Tibial nerve (tissue), 4 donors: Measurements from ENCODE around the gene EPB41L4B. TPM values are rescaled to one million over a fixed set of nuclear protein-coding genes. Genes with fewer than 3 reads are reported as not detected.

Source experiments
- DNase-seq, 2 donors: peaks; one replicate each; pipeline ENCODE4 v3.0.0-alpha.2; 2019; ENCODE audit warnings: low spot score in 2 of 2
- H3K27ac ChIP-seq, 4 donors: fragments of 200-600 bp; sonication (generic) in 3 of 4; one replicate each; pipeline ENCODE4 v1.5.1; 2017 to 2019; ENCODE audit warnings: mild to moderate bottlenecking in 1 of 4
- H3K27me3 ChIP-seq, 2 donors: fragments of 200-600 bp; sonication (generic) in 1 of 2; one replicate each; pipeline versions ENCODE4 v1.5.1 to v1.6.0; 2017 to 2019
- H3K36me3 ChIP-seq, 3 donors: fragments of 200-600 bp; sonication (generic); one replicate each; pipeline ENCODE4 v1.5.1; 2018 to 2019
- H3K4me1 ChIP-seq, 4 donors: fragments of 200-600 bp; sonication (generic) in 3 of 4; one replicate each; pipeline ENCODE4 v1.5.1; 2017 to 2019
- H3K4me3 ChIP-seq, 4 donors: fragments of 200-600 bp; sonication (generic) in 3 of 4; one replicate each; pipeline ENCODE4 v1.5.1; 2017 to 2019; ENCODE audit warnings: mild to moderate bottlenecking in 1 of 4, moderate library complexity in 1 of 4
- H3K9me3 ChIP-seq, 4 donors: fragments of 200-600 bp; sonication (generic) in 3 of 4; one replicate each; pipeline ENCODE4 v1.5.1; 2017 to 2019
- CTCF ChIP-seq, 5 experiments: fragments of 200-600 bp in 3 of 5; fragments of 450-650 bp in 2 of 5; sonication (generic) in 3 of 5; IDR thresholded peaks; one replicate each; pipeline ENCODE4 v1.5.1; 2016 to 2019; ENCODE audit warnings: antibody characterized with exemption in 5 of 5, mild to moderate bottlenecking in 3 of 5, moderate library complexity in 2 of 5
- EP300 ChIP-seq, 2 donors: sonication (generic); formaldehyde crosslinking; IDR thresholded peaks; one replicate each; pipeline ENCODE4 v1.6.1; 2017; ENCODE audit warnings: antibody characterized with exemption in 2 of 2, mild to moderate bottlenecking in 1 of 2
- POLR2A ChIP-seq, 2 donors: fragments of 450-650 bp; IDR thresholded peaks; one replicate each; pipeline ENCODE4 v1.6.1; 2017; ENCODE audit warnings: antibody characterized with exemption in 2 of 2, mild to moderate bottlenecking in 2 of 2, moderate library complexity in 2 of 2
- WGBS, 2 donors: methylation state at CpG; one replicate each; pipeline ENCODE4 v1.1.5; 2018; 5-methylcytosine and 5-hydroxymethylcytosine counted together
- total RNA-seq, 4 donors: library from RNA; depleted of rRNA; stranded (reverse); fragments of >200 nt; gene quantifications; one replicate each; pipeline ENCODE4 v1.1.0, GENCODE V29; 2016

The EPB41L4B gene
- total RNA-seq, 4 donors from 2014 or later: 14.7 to 28.0 (median 19.1) TPM

DNA sequence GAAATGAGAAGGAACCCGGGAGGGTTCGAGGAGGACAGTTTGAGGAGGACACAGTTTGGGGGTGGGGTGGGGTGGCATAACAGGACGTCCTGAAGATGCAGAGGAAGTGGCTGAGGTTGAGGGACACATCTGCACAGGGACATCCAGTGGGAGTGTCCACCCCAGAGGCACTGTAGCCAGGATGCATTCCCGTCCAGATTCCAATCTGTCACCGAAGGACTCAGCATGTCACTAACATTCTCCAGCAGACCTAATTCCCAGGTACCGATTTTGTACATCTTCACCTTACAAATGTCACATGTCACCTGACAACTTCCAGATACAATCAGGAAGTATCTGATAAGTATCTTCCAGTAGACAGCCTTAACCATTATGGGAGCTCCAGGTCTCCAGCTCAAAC lies 42.6 kb downstream of the EPB41L4B start:
- WGBS, 2 donors: 79 to 81% methylated on average over 6 of the region's 6 CpGs
- peaks cover 0 to 9% (median 0%) of the 10 kb centered on the region in 3 donors for H3K36me3 ChIP-seq
- TF ChIP-seq POLR2A (IDR thresholded peaks at IDR 0.05): no peak
- TF ChIP-seq EP300 (IDR thresholded peaks at IDR 0.05): no peak
- TF ChIP-seq CTCF (IDR thresholded peaks at IDR 0.05): no peak
- no peak for DNase-seq
- no peaks in the 10 kb centered on the region for H3K9me3 ChIP-seq
- H3K27me3 ChIP-seq: no peaks in the 10 kb centered on the region
- H3K4me1 ChIP-seq: peaks cover 0 to 14% (median 0%) of the 10 kb centered on the region in 4 donors
- H3K4me3 ChIP-seq: no peak overlapping the region
- no peak overlapping the region for H3K27ac ChIP-seq

DNA sequence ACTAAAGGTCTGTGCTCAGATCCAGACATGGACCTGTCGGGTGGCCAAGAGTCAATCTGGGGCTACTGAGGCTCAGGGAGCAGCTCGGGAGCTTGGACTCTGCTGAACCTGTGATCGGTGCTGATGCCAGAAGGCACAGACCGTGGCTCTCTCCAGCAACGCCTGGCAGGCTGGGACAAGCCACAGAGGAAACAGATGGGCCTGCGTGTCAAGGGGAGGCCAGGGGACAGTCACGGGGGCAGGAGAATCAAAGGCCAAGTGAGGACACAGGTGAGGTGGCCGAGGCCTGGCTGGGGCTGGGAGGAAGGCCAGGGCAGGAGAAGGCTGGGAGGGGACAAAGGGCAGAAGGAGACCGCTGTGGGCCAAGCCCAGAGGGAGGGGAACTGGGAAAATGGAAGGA lies 43.4 kb downstream of the EPB41L4B start:
- no peak overlapping the region for H3K27ac ChIP-seq

GRCh38 chr9:109276469-109277440 lies 44.1 kb downstream of the EPB41L4B start:
- Histone ChIP-seq H3K36me3 (peaks cover 0 to 3% (median 0%) of the 10 kb centered on the region in 3 donors), H3K4me3 (no peak overlapping the region), H3K4me1 (peaks cover 0 to 14% (median 0%) of the 10 kb centered on the region in 4 donors), H3K9me3 (no peaks in the 10 kb centered on the region), H3K27ac (no peak overlapping the region), H3K27me3 (no peaks in the 10 kb centered on the region)
- no peak for DNase-seq
- 86 to 89% methylated on average over 12 to 13 of the region's 13 CpGs for WGBS, 2 donors
- TF ChIP-seq POLR2A (IDR thresholded peaks at IDR 0.05) (no peak), CTCF (IDR thresholded peaks at IDR 0.05) (no peak), EP300 (IDR thresholded peaks at IDR 0.05) (no peak)

More for the DNA sequence above, 43.4 kb downstream of the EPB41L4B start:
- TF ChIP-seq CTCF (IDR thresholded peaks at IDR 0.05): no peak
- TF ChIP-seq POLR2A (IDR thresholded peaks at IDR 0.05): no peak
- TF ChIP-seq EP300 (IDR thresholded peaks at IDR 0.05): no peak
- H3K27me3 ChIP-seq: no peaks in the 10 kb centered on the region
- H3K4me1 ChIP-seq: peaks cover 0 to 14% (median 0%) of the 10 kb centered on the region in 4 donors
- WGBS, 2 donors: 79 to 82% methylated on average over 9 of the region's 9 CpGs
- no peaks in the 10 kb centered on the region for H3K9me3 ChIP-seq
- no peak for DNase-seq
- peaks cover 0 to 7% (median 0%) of the 10 kb centered on the region in 3 donors for H3K36me3 ChIP-seq
- H3K4me3 ChIP-seq: no peak overlapping the region

- no peak for DNase-seq
- H3K9me3 ChIP-seq: no peaks in the 10 kb centered on the region
- no peak overlapping the region for H3K4me3 ChIP-seq
- peaks cover 0 to 14% (median 2%) of the 10 kb centered on the region in 4 donors for H3K4me1 ChIP-seq
- H3K27ac ChIP-seq: no peak overlapping the region
- 67 to 75% methylated on average over 8 of the region's 8 CpGs for WGBS, 2 donors
- H3K27me3 ChIP-seq: no peaks in the 10 kb centered on the region
- H3K36me3 ChIP-seq: peaks cover 0 to 3% (median 0%) of the 10 kb centered on the region in 3 donors
- TF ChIP-seq POLR2A (IDR thresholded peaks at IDR 0.05) (no peak), EP300 (IDR thresholded peaks at IDR 0.05) (no peak), CTCF (IDR thresholded peaks at IDR 0.05) (no peak)
Measured at GRCh38 chr9:109274884-109275730, 45.8 kb downstream of the EPB41L4B start.
